VCaP (cell line): ENCODE measurements around the gene PXYLP1.
"Not testable (repeated sequence)": the region's sequence is repeated elsewhere in the genome, so short reads cannot be mapped to it uniquely, and the experiment has no call there.

Experiments used
- H3K27ac ChIP-seq: fragments of 450-650 bp; 2 replicates; pipeline ENCODE4 v1.5.1; 2017
- CTCF ChIP-seq: fragments of 450-650 bp; conservative IDR thresholded peaks from 2 replicates; pipeline ENCODE4 v1.5.1; 2017; ENCODE audit warnings: mild to moderate bottlenecking, moderate library complexity

The PXYLP1 gene

GRCh38 chr3:141311496-141312353 is 80.1 kb downstream of the PXYLP1 start:
- peak overlapping the region; percentile 80 for H3K27ac ChIP-seq
- peak; percentile 82 for TF ChIP-seq CTCF

- no peak for TF ChIP-seq CTCF
- H3K27ac ChIP-seq, result peak overlapping the region; percentile 80
Observed at GRCh38 chr3:141312354-141313092, 80.9 kb downstream of the PXYLP1 start.

GRCh38 chr3:141313093-141313683 is 81.6 kb downstream of the PXYLP1 start:
- TF ChIP-seq CTCF, result no peak
- no peak overlapping the region for H3K27ac ChIP-seq

GRCh38 chr3:141314415-141314814 is 82.8 kb downstream of the PXYLP1 start:
- H3K27ac ChIP-seq, result not testable (repeated sequence)

GRCh38 chr3:141316851-141317250 is 85.2 kb downstream of the PXYLP1 start:
- H3K27ac ChIP-seq, result no peak overlapping the region
- TF ChIP-seq CTCF, result no peak

- no peak for TF ChIP-seq CTCF
- no peak overlapping the region for H3K27ac ChIP-seq
Observed at GRCh38 chr3:141320399-141321108, 88.9 kb downstream of the PXYLP1 start.

- TF ChIP-seq CTCF, result no peak
- no peak overlapping the region for H3K27ac ChIP-seq
Observed at GRCh38 chr3:141321109-141321497, 89.5 kb downstream of the PXYLP1 start.
